GM12801 (cell line): ENCODE data around the gene RHCG.

Experiments used
- CTCF ChIP-seq: IDR thresholded peaks from one replicate; pipeline ENCODE4 v1.5.1; 2011; ENCODE audit warnings: control low read depth; ENCODE audit not compliant: insufficient read length; ENCODE audit errors: extremely low read depth

Gene RHCG

GRCh38 chr15:89494031-89494430 lies 2.4 kb downstream of the RHCG start:
- no peak for TF ChIP-seq CTCF

DNA sequence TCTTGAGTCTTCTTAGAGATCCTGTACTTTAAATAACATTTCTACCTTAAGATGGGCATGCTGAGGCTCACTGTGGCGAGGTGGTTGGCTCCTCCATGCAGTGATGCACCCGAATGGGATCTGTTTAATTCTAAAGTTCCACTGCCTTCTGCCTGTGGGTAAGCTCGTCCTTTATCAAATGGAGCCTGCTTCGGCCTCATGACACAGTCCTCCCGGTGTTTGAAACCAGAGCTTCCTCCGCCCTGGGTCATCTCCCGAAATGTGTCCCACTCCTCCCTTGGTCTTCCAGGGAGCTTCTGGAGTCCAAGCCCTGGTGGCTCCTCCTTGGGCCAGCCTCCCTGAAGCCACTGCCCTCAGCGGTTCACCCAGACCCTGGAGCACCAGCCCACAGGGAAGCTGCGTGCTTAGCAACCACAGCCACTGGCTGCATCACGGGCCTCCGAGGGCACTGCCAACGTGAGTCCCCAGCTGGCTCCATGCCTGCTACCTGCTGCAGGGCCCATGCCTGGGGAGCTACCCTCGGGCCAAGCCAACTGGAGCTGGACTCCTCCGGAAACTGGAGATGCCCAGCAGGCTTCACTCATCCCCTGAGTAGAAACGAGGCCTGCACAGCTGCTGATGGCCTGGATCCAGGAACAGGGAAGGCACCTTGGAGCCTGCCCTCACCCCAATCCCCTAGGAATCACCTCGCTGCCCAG lies 3.3 kb downstream of the RHCG start:
- TF ChIP-seq CTCF: no peak

DNA sequence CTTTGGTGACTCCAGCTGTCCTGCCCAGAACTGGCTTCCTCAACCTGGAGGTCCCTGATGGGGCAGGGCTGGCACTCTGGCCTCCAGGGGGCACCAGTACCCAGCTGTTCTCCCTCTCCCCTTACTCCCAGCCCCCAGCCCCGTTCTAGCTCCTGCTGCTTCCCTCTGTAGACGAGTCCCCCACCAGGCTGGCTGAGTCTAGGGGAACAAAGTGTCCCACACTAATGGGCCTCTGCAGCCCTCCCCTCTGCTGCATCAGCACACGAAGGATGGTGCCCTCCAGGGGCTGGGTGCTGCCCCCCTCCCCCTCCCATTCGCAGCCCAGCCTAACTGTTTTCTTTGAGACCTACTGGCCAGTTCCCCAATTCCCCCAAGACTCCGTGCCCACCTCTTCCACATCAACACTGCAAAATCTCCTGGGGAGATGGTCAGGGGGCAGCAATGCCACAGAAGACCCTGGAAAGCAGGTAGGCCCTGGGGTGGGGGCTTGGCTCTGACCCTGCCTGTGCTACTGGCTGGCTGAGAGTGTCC lies 4.2 kb downstream of the RHCG start:
- no peak for TF ChIP-seq CTCF

DNA sequence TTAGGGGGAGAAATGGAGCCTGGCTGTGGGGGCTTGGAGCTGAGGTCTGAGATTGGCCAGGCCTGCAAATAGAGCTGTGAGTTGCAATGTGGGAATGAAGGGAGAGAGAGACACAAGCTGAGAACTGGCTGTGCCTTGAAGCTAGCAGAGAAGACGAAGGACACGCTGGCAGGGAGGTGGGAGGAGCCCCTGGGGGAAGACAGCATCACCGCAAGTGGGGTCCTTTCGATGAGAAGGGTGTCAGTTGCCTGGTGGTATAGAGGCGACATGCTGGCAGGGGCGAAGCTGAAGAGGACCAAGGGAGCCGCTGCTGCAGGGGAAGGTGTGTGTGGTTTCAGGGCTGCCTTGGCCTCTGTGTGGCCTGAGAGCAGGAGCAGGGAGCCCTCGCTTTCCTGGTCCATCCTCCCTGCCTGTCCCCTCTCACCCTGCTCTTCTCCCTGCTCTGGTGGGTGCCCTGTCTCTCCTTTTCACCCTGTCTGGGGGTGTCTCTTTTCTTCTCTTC lies 5.5 kb downstream of the RHCG start:
- TF ChIP-seq CTCF: no peak

- TF ChIP-seq CTCF: no peak
Observed at GRCh38 chr15:89490081-89490813, 6.1 kb downstream of the RHCG start.

DNA sequence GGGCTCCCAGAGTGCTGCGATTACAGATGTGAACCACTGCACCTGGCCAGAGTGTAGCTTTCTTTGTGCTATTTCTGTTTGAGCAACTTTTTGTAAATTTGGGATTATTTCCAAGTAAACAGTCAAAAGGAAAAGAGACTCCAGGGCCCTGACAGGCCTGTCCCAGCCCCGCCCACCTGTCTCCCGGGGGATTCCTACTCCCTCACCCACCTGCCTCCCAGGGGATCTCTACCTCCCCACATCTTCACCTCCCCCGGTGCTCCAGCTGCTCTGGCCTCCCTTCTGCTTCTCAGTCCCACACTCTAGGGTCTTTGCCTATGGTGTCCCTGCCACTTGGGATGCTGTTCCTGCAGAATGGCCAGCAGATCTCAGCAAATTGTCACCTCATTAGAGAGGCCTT lies 7.0 kb downstream of the RHCG start:
- no peak for TF ChIP-seq CTCF

DNA sequence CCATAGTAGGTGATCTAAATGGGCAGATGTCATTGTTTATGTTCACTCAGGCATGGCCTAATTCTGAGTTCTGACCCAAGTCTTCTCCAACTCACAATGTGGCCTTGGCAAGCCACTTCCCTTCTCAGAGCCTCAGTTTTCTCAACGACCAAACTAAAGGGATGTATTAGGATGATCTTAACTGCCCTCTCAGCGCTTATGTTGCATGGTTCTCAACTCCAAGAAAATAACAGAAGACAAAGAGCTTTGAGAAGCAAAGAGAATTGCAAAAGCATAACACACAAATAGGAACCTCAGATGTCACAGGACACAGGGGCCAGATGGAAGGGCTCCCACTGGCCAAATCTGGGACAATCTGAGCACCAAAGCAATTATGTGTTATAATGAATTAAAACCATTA lies 8.6 kb downstream of the RHCG start:
- TF ChIP-seq CTCF: no peak
